Measurements from ENCODE around the gene NME7.
"Not testable (repeated sequence)": the region's sequence is repeated elsewhere in the genome, so short reads cannot be mapped to it uniquely, and the experiment has no call there.

The NME7 gene

DNA sequence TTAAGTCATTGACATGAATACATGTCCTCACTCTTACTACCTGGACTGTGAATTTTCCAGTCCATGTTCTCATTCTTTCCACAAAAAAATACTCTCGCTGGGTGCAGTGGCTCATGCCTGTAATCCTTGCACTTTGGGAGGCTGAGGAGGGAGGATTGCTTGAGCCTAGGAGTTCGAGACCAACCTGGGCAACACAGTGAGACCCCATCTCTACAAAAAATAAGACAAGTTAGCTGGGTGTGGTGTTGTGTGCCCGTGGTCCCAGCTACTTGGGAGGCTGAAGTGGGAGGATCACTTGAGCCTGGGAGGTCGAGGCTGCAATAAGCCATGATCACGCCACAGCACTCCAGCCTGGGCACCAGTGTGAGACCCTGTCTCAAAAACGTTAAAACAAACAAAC, 242.0 kb downstream of the NME7 start:
- DNase-seq (ENCODE audit: low spot score): not testable (repeated sequence)

DNA sequence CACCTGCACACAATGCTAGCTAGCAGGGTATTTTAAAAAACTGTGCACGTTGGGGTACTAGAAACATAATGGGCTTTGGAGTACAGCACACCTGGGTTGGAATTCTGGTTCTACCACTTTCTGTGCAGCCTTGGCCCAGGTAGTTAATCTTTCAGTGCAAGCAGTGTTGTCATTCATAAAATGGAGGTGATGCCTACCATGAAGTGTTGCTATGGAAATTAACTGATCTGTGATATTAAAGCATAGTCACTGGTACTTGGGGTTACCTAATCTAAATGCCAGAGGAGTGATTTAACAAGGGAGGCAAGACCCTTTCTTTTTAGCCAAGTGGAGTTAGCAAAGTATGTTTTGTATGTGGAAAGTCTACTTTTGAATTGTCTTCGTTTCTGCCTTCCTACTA, 243.1 kb downstream of the NME7 start:
- no peak for DNase-seq (ENCODE audit: low spot score)

DNA sequence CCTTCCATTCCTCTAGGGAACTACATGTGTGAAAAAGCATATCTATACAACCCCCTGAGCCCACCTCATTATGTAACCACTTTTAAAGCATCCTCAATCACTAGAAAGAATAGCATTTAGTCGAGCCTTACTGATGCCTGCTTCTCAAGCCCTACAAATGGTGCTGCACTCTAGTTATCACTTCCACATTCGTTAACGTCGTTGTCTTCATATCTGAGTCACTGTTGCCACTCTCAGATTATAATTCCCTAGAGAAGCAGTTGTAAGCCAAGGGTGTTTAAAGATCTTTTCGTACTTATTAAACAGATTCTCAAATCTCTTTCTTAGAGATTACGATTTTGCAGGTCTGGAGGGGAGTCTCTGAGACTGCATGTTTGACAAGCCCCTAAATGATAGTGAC, 244.6 kb downstream of the NME7 start:
- no peak for DNase-seq (ENCODE audit: low spot score)

DNA sequence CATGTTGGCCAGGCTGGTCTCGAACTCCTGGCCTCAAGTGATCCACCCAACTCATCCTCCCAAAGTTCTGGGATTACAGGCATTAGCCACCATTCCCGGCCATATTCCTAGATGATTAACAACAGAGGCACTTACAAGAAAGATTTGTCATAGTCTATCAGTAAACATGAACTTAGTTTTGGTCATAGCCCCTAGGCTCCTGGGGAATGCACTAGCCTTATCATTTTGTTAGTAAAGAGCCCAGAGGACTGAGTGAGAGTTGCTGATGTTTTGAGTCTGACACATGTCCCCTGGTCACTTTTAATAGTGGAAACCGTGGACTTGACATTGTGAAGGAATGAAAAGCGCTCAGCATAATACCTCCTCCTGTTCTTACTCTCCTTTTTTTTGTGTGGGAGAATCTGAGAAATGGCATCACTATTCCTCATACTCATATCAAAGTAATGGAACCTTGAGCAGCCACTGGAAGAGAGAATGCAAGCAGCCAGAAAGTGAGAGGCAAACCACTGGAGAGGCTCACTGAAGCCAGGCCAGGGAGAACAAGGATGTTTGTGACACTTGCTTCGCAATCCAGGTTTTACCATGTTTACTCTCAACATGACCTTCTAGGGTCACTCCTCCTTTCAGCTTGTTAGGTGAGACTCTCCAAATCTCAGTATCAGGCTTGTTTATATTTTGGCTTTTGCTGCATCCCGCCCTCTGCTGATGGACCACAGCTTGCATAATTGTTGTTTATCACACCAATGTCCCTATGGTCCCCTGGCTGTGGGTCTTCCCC, 246.3 kb downstream of the NME7 start:
- DNase-seq (ENCODE audit: low spot score): no peak

DNA sequence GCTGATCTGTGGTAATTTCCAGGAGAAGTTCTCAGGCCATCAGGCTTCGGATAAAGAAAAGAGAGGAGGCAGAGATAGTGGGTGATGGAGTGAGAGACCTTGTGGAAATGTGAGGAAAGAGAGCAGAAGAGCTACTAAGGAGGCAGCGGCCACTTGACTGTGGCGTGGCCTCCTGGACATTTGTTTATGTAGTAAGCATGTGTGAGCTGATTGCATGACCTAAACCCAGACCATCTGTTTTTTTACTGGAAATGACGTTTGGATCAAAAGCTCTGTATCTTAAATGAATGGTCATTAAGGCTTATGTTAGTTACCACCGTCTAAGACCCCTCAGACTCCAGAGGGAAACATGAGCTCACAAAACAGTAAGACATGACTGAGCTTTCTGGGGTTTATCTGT, 247.5 kb downstream of the NME7 start:
- no peak for DNase-seq (ENCODE audit: low spot score)

DNA sequence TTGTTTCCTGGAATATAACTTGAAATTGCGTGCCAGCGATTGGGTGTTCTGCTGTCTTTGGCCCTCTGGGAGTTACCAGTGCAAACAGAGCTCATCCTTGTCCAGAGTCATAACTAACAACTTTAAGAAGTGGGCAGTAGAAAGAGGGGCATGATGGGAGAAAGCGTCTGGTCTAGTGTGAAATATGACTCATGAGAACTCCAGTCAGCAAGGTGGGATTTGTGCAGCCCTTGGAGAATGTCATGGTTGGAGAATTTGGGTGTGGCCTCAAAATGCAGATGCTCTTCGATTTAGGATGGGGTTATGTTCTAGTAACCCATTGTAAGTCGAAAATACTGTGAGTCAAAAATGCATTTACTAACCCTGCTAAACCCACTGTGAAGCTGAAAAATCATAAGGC, 248.2 kb downstream of the NME7 start:
- no peak for DNase-seq (ENCODE audit: low spot score)

DNA sequence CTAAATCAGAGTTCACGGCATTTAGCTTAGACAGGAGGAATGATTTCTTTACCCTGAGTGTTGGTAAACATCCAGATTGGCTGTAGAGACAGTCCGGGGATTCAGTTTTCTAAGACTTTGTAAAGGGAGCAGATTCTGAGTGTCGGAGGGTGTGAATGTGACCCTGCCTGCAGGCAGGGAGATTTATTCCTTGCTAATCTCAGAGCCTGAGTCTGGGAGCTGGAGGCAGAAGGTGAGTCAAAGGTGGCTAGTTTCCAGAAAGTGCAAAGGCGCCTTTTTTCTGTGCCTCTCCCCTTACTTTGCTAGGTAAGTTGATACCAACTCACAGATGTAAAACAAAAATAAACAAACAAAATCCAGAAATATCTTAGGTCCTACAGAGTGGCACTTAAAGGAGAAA, 249.4 kb downstream of the NME7 start:
- DNase-seq (ENCODE audit: low spot score): no peak

DNA sequence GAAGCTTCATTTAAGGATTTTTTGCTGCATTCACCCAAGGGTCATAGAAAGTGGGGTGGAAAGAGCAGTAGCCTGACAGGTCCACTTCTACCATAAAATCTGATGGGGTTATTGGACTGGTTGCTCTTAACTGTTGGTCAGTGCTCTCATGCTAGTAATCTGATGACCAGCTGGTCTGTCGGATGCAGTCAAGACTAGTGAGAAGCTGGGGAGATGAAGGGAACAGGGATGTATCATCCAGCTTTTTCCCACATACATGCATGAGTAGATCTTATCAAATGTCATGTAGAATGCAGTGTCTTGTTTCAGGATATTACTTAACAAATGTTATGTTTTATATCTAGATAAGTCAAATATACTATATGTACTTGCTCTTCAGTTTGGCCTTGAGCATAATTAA, 250.0 kb downstream of the NME7 start:
- no peak for DNase-seq (ENCODE audit: low spot score)

DNA sequence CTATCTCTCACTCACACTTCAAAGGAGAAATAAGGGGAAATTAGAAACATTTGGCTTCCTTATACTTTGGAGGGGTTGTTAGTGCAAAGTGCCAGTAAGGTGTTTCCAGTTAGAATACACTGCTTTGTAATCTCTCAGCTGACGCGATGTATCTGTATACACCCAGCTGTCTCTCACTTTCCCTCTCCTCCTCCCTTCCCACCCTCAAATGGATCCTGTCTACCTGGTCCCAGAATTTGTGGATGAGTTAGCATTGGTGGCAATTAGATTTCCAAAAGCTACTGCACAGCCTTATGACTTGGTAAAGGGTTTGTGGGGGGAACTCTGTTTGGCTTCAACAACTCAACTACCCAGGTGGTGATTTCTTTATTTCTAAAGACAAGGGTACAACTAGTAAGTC, 250.6 kb downstream of the NME7 start:
- DNase-seq (ENCODE audit: low spot score): no peak

DNA sequence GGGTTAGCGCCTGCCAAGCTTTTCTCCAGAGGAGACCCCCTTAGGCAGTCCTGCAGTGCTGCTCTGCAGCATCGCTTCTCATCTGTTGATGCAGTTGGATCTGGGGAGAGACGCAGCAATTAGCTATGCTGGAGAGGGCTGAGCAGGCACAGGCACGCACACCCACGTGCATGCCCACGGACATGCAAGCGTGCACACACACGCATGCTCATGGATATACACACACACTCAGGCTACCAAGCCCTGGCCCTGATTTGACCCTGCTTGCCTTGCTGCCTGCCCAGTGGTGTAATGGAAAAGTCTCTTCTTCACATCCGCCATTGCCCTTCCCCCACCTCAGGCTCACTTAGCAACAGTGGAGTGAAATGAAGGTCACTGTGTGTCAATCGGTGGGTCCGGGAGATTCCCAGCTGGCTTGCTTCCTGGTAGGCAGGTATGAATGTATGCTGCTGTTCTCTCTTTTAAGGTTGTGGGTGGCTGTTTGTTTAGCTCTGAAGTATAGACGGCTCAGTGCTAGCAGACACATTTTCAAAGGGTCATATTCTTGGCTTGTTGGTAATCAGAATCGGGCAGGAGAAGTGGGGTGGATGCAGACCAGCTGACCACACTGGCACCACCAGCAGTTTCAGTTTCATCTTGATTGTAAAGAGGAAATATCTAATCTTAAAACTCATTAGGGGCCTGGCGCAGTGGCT, 251.6 kb downstream of the NME7 start:
- no peak for DNase-seq (ENCODE audit: low spot score)

DNA sequence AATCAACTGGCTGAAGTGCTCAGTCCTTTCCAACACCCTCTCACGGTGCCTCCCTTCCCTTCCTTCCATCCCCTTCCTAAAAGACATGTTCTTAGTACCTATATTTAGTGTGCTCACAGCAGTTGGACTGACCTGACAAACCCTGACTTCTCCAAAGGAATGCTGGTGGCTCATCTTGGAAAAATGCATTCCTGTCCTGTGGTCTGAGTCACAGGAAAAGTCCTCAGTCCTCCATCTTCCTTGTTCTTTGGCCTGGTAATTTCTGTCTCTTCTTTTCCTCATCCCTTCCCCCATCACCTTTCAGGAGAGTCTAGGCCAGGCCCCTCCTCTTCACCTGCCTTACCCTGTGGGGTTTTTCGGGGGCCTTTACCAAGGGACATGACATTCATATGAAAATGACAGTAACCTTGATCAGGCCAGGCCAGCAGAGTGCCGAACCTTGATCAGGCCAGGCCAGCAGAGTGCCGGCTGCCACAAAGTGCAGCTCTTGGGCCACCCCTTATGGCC, 253.9 kb downstream of the NME7 start:
- no peak for DNase-seq (ENCODE audit: low spot score)

DNA sequence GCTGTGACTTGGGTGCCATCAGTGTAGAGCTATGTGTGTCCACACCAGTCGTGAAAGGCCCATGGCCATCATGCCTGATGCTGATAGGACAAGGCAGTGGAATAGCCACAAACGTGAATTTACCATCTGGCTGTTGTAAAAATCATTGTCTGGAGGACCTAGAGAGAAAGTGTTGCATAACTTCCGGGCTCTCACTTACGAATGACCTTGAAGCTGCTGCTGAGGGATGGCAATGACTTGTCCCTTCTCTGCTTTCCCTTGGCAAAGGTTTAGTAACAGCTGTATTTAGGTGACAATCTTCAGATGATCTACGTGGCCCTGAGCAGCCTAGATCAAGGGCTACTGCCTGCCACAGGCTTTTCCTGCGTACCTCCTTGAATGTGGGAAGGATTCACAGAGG, 255.4 kb downstream of the NME7 start:
- no peak for DNase-seq (ENCODE audit: low spot score)

DNA sequence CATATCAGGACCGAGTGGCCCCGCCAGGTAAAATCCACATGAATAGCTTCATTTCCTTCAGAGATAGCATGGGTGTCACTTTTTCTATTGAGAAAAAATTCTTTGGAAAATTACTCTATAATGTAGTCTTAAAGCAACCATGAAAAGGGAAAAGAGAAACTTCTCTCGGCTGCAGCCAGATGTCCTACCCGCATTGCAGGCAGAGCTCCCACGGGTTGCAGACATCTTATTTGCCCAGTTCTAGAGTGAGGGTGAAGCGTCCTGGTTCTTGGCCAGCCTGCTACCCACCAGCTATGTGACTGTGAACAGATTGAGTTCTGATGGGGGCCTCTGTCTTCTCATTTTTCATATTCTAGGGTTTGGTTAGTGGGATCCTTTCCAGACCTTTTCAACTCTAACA, 256.1 kb downstream of the NME7 start:
- DNase-seq (ENCODE audit: low spot score): no peak

DNA sequence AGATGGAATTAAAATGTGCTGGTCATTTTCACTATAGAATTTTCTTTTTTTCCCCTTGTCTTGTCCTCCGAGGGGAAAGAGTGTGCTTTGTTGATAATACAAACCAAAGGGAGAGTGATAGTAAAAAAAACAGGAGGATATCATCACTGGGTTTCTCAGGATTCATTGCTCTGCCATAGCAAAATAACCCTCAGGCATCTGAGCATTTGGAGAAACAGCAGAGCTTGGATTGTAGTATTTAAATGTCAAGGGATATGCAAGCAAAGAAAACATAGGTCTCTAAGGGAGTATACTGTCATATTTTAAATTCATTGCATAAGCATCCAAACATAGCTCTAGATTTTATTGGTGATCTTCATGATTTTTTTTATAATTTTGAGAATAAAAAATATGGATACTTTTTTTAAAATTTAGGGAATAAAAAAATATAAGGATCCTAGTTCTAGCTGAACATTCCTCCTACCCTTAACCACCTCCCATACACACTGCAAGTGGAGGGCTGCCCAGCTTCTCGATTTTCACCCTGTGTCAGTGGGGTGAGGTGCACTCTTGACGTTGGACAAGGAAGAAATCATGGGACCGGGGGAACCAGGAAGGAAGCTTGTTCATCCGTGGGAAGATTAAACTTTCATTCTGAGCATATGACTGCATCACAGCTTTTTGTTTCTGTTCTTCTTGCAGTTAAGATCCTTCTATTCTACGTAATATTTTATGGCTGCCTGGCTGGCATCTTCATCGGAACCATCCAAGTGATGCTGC, 256.7 kb downstream of the NME7 start:
- DNase-seq (ENCODE audit: low spot score): no peak

DNA sequence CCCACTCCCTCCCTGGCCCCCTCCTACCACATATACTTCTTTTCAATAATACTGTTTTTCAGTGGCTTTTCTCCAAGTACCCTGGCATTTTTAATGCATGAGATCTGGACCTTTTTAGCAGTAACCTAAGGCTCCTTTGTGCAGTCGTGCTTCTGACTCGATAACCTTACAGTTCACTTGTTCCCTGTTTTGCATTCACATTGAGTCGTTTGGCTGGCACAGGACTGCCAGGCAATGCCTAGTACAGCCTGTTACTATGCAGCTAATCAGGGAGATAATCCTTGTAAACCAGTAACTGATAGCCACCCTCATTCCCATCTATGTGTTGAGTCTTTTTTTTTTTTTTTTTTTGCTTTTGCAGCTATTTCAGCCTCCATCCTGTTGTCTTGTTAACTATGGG, 257.4 kb downstream of the NME7 start:
- no peak for DNase-seq (ENCODE audit: low spot score)

DNA sequence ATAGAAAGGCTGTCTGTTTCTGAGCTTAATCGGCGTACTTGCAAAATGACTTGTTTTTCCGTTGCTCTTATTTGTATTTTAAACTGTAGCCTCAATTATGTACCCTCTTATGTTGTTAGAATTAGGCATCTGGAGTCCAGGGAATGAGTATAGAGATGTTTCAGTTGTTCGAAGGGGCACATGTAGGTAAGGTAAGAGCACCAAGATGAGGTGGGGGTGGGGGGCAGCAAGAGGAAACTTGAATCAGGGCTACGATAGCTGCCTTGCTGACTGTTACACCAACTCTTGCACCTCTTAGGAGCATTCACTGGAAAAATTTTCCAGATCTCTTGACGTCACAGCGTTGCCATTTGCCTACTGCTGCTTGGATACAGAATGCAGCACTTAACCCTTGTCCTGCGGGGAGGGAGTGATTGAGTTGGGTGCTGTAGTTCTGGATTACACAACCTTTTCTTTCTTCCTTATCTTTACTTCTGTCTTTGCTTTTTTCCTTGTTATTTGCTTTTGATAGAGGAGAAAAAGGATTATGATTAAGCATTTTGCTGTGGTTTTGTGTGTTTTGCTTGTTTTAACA, 257.9 kb downstream of the NME7 start:
- DNase-seq (ENCODE audit: low spot score): no peak

DNA sequence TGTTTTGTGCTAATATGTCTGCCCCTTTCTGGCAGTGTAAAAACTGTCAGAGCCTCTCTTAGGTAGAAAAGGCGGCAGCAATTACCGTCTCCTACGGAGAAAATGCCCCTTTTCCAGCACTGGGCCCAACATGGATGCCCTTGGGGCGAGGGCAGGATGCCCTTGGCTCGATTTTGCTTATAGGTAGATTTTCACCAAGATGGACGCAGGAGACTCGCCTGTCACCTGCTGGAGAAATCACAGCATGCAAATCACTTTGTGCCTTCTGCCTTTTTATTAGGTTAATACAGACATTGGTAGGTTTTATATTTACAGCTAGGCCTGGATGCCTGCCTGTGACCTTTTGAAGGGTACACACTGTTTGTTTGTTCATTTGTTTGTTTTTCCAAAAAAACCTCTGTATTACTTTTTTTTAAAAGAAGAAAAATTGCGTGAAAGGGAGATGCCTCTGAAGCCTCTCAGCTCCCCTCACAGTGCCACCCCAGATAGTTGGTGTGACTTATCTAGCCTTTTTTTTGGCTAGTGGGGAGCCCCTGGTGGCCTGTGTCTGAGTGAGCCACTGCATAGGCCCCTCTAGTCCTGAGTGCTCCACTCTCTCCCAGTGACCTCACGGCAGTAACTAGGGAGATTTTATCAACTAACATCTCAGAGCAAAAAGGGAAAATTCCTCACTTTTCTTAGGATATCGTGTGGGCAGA, 258.6 kb downstream of the NME7 start:
- DNase-seq (ENCODE audit: low spot score): no peak

DNA sequence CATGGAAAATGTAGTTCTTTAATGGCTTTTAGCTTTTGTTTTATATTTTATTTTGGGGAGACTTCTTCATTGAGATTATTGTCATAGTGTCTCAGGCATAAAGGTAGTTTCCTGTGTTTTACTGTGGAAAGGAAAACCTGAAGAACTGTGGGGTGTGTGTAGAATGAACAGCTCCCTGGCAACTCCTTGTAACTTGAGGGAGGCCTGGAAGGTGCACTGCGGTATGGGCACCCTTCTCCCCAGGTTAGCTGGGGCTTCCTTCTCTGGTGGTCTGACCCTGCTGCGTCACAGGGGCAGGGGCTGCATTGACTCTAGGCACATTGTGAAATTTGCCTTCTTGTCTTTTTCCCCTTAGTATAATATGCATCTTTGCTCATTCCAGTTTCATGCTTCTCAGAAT, 259.4 kb downstream of the NME7 start:
- no peak for DNase-seq (ENCODE audit: low spot score)

DNA sequence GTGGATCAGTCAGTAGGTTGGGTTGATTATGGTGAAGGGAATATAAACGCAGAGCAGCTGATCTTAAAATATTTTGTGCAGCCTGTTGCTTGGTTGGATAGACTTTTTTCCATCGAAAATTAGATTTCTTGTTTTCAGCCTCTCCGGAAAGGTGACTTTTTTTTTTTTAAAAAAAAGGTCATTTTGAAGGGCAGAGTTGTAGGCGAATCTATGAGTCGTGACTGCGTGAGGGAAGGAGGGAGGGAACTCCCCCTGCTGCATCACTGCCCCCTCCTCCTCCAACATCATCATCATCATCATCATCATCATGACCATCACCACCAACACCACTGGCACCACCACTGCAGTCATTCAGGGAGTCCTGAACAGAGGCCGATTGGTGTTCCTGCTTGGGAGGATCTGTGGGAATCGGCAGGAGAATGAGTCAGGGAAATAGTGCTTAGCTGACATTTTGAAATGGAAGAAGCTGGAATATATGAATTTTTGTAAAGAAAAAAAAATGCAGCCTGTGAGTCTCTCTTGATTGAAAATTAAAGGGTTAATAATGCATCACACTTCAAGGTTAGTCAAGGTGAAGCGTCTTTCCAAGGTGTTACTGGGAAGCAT, 259.9 kb downstream of the NME7 start:
- no peak for DNase-seq (ENCODE audit: low spot score)

DNA sequence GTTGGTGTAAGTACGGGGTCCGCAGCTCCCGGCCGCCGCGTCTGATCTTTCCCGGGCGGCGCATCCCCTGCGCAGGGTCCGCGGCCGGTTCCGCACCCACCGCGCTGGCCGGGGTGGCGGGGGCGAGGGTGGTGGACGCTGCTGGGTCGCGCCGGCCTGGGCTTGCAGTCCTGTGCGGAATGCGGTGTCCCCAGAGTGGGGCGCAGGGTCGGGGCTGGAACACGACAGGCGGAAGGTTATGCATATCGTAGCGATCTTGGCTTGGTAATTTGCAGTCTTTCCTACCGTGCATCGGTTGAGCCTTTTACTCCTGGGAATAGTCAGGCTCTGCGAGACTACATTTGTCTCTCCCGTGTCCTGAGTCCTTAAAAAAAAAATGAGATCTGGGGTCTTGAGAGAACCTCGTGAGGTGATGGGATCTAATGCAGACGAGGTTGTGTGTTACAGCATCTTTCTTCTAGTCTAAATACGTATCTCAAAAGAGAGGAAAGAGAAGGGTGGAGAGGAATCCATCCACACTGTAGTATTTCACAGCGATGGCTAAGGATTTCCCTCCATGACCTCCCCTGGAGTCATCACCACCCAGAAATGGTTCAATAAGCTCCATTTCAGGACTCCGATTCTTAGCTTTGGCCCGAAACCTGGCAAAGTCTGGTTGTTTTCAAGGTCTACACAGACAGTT, 260.5 kb downstream of the NME7 start:
- no peak for DNase-seq (ENCODE audit: low spot score)
